SKM-1 treated with dmso at 0.1 percent for 144 hours (cell line): ENCODE data around the gene KLK12.

ENCODE experiments used
- DNase-seq: peaks from one replicate; lab custom pipeline; 2025; ENCODE audit not compliant: unreplicated experiment; lab: John Stamatoyannopoulos, UW

KLK12 gene

DNA sequence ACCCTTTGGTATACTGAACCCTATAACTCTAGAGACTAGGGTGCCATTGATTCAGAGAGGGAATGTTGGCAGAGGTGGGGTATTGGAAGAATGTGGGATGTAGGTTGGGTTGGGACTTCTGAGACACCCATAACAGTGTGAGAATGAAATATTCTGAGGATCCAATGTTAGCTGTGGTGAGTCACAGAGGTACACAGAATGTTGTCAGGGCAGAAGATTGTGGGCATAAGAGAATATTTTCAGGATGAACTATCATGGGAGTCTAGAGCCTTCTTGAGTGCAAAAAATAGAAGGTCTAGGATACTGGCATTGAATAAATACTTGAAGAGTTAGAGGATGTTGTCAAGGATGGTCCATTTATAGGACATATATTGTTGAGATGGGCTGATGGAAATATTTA lies 21.1 kb upstream of the KLK12 start:
- DNase-seq, result no peak

- no peak for DNase-seq
Measured at GRCh38 chr19:51047031-51047335, 12.2 kb upstream of the KLK12 start.

- no peak for DNase-seq
Measured at GRCh38 chr19:51044327-51044726, 9.5 kb upstream of the KLK12 start.

- no peak for DNase-seq
Measured at GRCh38 chr19:51043497-51043896, 8.7 kb upstream of the KLK12 start.

GRCh38 chr19:51040151-51040550 lies 5.3 kb upstream of the KLK12 start:
- no peak for DNase-seq

- no peak for DNase-seq
Measured at GRCh38 chr19:51036519-51036918, 1.7 kb upstream of the KLK12 start.

- no peak for DNase-seq
Measured at GRCh38 chr19:51031880-51032225, 2.9 kb downstream of the KLK12 start.

DNA sequence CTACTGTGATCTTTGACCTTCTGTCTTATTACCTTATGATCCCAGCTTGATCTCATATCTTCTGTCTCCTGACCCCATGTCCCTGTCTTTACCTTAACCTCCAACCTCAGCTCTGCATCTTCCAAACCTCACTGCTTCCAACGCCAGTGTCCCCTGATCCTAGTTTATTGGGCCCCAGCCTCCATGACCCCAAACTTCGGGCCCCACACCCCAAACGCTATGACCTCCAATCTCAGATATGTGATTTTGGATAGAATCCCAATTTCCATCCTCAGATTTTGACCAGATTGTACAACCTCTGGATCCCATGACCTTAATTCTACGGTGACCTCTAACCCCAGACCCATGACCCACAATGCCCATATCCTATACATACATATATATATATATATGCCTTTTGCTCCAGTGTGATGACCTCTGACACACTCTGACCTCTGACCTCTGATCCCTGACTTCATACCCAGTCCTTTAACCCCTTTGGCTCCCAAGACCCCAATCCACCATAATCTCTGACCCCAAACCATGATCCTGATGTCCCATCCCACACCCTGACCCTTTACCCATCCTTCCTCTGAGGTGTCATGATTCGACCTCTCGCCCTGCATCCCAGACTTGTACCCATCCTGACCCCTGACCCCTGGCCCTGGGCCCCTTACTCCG lies 3.5 kb downstream of the KLK12 start:
- no peak for DNase-seq

GRCh38 chr19:51030631-51031030 lies 4.2 kb downstream of the KLK12 start:
- no peak for DNase-seq

GRCh38 chr19:51029718-51030117 lies 5.1 kb downstream of the KLK12 start:
- DNase-seq, result no peak

- peak; percentile 64 for DNase-seq
Measured at GRCh38 chr19:51027873-51028272, 6.9 kb downstream of the KLK12 start.

DNA sequence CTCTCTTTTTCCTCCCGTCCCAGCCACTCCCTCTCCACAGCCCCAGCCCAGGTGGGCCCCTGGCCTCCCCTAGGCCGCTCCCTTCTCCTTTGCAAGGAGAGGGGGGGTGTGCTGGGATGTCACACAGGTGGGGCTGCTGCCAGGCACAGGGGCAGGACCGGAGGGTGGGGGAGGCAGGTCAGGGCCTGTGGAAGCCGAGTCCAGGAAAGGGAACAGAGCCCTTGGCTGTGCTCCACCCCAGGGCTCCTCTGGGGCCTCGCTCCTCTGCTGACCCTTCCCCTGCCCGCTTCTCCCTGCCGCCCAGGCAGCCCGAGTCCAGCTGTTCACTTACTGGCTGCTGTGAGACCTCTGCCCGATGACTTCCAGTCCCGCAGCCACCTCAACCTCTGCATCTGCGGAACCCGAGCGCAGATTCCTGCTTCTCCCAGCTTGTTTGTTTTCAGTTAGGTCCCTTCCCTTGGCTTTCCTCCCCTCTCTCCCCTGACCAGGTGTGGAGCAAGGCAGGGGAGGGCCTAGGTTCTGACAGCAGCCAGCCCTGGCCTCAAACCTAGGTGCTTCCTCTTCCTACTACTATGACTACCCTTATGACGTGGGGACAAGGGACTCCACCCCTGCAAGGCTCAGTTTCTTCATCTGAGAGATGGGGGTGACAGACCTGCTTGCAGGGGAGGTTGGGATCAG lies 7.5 kb downstream of the KLK12 start:
- DNase-seq, result no peak

- no peak for DNase-seq
Measured at GRCh38 chr19:51026554-51026831, 8.3 kb downstream of the KLK12 start, which contains the start of gene KLK11. KLK11 (minus strand) TSS chr19:51026616; CDS start chr19:51025631, 985 bp downstream.

DNA sequence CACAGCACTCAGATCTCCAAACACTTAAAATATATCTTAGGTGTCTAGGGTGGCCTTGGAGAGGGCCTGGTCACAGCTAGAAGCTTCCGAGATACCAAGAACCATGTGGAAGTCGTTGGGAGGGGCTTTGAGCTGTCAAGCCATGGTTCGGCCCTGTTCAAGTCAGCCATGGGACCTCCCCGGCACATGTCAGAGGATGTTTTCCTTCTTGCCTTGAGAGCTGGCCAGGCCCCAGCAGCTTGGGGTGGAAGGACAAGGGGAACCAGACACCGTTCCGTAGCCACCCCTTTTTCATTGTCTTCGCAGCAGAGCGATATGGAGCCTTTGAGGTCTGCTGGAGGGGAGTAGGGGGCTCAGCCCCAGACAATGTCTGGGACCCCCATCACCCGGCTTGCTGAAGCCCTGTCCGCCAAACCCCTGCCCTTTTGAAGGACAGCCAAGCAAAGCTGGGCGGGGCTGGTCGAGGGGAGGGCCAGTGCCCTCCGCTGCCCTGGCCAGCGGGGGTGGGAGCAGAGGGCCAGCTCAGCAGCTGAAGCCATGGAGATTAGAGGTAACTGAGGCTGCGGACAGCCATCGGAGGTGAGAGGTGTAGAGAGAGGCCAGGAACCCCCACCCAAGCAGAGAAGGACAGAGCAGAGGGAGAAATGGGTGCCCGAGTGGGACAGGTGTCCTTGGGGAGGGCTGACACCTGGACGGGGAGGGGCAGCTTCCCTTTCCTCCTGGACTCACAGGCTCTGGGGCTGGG lies 8.8 kb downstream of the KLK12 start:
- DNase-seq, result no peak

- DNase-seq, result no peak
Measured at GRCh38 chr19:51025401-51025800, 9.4 kb downstream of the KLK12 start.

- no peak for DNase-seq
Measured at GRCh38 chr19:51024924-51025323, 9.9 kb downstream of the KLK12 start.

DNA sequence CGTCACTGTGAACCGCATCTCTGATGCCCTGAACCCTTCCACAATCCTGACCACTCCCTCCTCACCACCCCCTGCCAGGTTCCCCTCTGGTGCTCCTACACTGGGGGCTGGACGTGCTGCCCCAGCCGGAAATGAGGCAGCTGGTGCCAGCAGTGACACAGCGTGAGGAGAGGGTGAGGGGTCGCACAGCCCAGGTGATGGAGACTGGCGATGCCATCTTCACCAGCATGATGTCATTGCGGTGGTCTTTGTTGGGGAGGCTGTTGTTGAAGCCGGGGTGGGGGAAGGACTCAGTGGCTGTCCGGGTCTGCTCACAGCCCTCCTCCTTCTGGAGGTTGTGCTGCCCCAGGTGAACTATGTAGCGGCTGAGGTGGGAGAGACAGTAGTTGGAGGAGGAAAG lies 10.9 kb downstream of the KLK12 start:
- DNase-seq, result no peak

DNA sequence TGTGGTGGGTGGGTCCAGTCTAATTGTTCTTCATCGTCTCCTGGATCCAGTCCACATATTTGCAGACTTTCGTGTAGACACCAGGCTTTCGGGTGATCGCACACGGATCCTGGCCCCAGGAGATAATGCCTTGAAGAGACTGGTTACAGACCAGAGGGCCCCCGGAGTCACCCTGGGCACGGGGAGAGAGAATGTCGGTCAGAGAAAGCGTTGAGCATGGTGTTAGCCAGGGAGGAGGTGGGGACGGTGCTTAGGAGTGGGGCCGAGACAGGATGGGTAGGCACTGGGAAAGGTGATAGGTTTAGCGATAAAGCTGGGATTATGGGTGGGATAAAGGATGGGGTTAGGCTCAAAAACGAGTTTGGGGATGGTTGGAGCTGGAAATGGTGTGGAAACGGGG lies 12.3 kb downstream of the KLK12 start:
- DNase-seq, result no peak

DNA sequence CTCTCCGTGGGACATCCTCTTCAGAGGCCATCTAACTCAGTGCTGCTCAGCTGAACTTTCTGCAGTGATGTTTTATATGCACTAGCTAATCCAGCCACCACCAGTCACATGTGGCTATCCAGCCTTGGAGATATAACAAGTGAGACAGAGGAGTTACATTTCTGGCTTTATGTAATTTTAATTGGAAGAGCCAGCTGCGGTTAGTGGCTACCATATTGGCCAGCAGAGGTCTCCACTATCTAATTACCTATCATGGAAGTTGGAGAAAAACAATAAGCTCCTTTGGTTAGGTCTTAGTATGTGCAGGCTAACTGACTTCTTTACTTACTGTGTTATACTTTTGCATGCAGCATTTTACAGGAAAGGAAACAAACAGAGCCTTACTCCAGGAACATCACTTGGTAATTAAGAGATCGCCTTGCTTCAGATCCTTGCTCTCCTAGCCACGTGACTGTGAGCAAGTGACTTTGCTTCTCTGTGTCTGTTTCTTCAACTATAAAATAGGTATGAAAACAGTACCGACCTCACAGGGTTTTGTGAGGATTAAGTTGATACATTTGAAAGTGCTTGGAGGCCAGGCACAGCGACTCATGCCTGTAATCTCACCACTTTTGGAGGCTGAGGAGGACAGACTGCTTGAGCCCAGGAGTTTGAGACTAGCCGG lies 13.7 kb downstream of the KLK12 start:
- peak; percentile 13 for DNase-seq

- no peak for DNase-seq
Measured at GRCh38 chr19:51019544-51019925, 15.3 kb downstream of the KLK12 start, which contains the start of gene KLK10. KLK10 (minus strand) TSS chr19:51019709; CDS start chr19:51019130, 579 bp downstream.

DNA sequence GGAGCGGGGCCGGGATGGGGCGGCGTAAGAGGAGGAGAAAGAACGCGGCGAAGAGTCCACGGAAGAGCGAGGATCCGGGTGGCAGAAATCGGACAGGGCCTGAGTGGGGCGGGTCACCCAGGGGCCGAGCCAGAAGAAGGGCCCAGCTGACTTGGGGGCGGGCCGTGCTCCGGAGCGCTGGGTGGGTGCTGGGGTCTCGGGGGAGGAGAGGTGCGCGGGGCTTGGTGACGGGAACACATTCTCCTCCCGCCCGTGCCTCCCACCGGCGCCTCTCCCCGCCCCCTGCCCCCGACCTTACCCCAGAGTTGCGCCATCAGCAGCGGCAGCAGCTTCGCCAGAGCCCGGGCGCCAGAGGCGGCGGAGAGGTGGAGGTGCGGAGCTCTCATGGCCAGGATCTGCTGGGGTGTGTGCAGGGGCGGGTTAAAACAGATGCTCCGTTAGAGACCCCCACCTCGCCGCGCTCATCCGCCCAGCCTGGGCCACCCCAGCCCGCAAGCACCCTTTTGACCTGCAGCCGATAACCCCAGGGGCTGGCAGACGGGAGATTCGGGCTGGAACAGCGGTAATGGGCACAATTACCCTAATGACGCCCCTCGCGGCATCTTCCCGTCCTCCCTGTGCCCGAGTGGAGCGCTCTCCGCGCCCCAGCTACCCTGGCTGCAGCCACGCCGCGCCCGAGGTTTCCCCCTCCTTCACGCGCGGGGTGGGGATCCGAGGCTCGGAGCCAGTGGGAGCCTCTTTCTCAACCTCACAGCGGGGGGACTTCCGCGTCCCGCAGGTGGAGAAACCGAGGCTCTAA lies 15.9 kb downstream of the KLK12 start:
- DNase-seq, result no peak
